ENCODE results near the gene RTN4.

Gene RTN4

GRCh38 chr2:54924121-54924520, 126.1 kb downstream of the RTN4 start:
- DNase-seq (ENCODE audit: low spot score) = no peak

All from kidney tubule cell (primary cell).